MM.1S (cell line): Measurements from ENCODE around the gene CPVL.

Source experiments
- CTCF ChIP-seq: fragments of 300-600 bp; sonication (generic); IDR thresholded peaks from 2 replicates; pipeline ENCODE4 v1.5.1; 2016; ENCODE audit warnings: antibody characterized with exemption, low read length, mixed read lengths
- EZH2phosphoT487 ChIP-seq: fragments of 300-600 bp; sonication (generic); IDR thresholded peaks from 2 replicates; pipeline ENCODE4 v1.6.1; 2018; ENCODE audit warnings: antibody characterized with exemption, low read length

GRCh38 chr7:29019896-29020295, 126.4 kb downstream of the CPVL start:
- no peak for TF ChIP-seq CTCF
- no peak for TF ChIP-seq EZH2phosphoT487
